VCaP (cell line): Measurements from ENCODE around the gene QKI.
"Not testable (repeated sequence)": the region's sequence is repeated elsewhere in the genome, so short reads cannot be mapped to it uniquely, and the experiment has no call there.

ENCODE experiments used
- H3K27ac ChIP-seq: fragments of 450-650 bp; 2 replicates; pipeline ENCODE4 v1.5.1; 2017
- CTCF ChIP-seq: fragments of 450-650 bp; conservative IDR thresholded peaks from 2 replicates; pipeline ENCODE4 v1.5.1; 2017; ENCODE audit warnings: mild to moderate bottlenecking, moderate library complexity

The QKI gene

GRCh38 chr6:163436843-163437242, 22.3 kb downstream of the QKI start:
- no peak for TF ChIP-seq CTCF
- H3K27ac ChIP-seq = no peak overlapping the region

- no peak overlapping the region for H3K27ac ChIP-seq
- TF ChIP-seq CTCF = no peak
These were observed 22.9 kb downstream of the QKI start for GRCh38 chr6:163437466-163437865.

DNA sequence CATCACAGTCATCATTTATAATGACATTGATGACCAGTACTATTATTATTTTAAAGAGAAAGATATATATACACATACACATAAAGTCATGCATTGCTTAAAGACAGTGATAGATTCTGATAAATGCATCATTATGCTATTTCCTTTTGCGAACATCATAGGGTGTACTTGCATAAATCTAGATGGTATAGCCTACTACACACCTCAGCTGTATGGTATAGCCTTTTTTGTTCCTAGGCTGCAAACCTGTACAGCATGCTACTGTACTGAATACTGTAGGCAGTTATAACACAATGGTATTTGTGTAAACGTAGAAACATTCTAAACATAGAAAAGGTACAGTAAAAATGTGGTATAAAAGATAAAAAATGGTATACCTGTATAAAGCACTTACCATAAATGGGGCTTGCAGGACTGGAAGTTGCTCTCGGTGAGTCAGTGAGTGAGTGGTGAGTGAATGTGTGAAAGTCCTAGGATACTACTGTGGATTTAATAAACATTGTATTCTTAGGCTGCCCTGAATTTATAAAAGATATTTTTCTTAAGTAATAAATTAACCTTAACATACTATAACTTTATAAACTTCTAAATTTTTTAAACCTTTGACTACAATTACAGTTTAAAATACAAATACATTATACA, 23.9 kb downstream of the QKI start:
- H3K27ac ChIP-seq = no peak overlapping the region
- TF ChIP-seq CTCF = no peak

- H3K27ac ChIP-seq = no peak overlapping the region
- no peak for TF ChIP-seq CTCF
These were observed 24.4 kb downstream of the QKI start for GRCh38 chr6:163438940-163439335.

DNA sequence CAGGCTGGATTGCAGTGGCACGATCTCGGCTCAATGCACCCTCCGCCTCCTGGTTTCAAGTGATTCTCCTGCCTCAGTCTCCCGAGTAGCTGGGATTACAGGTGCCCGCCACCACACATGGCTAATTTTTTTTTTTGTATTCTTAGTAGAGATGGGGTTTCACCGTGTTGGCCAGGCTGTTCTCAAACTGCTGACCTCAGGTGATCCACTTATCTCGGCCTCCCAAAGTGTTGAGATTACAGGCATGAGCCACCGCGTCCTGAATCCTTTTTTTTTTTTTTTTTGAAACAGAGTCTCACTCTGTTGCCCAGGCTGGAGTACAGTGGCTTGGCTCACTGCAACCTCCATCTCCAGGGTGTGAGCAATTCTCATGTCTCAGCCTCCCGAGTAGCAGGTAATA, 24.9 kb downstream of the QKI start:
- not testable (repeated sequence) for H3K27ac ChIP-seq

GRCh38 chr6:163439997-163440396, 25.5 kb downstream of the QKI start:
- TF ChIP-seq CTCF = no peak
- no peak overlapping the region for H3K27ac ChIP-seq

GRCh38 chr6:163442336-163442735, 27.8 kb downstream of the QKI start:
- H3K27ac ChIP-seq = no peak overlapping the region
- TF ChIP-seq CTCF = no peak

DNA sequence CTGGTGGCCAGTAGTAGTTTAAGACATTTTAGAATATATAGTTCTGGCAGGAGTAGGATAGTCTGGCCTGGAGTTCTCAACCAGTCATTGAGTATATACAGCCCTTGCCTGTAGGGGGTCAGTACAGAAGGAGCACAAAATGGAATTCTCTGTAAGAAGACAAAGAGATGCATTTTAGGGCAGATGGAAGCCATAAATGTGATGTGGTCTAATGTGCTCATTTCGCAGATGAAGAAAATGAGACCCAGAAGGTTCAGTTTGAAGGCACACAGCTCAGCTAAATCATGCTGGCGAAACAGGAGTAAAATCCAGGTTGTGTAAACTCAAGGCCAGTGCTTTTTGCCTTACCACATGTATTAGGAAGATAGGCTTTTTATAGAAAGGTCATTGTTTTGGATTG, 29.6 kb downstream of the QKI start:
- no peak for TF ChIP-seq CTCF
- no peak overlapping the region for H3K27ac ChIP-seq
